Measurements from ENCODE around the gene PAPOLG.
A peak's percentile ranks its signal among the peaks of the same experiment; 100 is the strongest.

The PAPOLG gene

GRCh38 chr2:60756097-60757087 is at the start of gene PAPOLG:
Gene PAPOLG (plus strand): TSS chr2:60756268. CDS start chr2:60756479, 211 bp downstream.
- DNase-seq (ENCODE audit: low spot score) = peak; percentile 96

- peak; percentile 38 for DNase-seq (ENCODE audit: low spot score)
These were observed 48.2 kb upstream of the PAPOLG start for GRCh38 chr2:60707750-60708371.

DNA sequence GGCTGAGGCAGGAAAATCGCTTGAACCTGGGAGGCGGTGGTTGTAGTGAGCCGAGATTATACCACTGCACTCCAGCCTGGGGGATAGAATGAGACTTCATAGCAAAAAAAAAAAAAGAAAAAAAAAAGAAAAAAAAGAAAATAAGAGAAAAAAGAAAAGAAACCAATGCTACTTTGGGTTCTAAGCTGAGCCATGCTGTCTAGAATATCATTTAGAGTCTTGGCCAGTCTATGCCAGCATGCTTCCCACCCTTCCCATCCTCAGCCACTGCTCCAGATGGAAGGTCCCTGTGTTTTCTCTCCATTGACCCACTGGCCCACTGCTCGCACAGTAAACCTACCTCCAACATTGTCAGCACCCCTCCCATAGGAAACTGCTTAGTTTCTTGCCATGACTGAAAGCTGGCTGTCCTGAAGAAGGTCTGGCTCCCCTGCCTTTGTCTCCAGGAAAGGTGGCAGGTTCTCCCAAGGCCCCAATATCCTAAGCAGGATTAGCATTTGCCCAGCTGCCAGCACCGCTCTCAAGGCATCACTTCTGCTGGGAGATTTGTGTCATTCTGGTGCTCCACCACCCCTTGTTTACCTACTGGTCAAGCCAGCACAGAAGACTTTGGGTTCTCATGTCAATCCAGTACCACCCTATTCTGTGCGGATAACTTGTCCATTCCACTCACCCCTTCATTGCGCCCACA is 47.3 kb upstream of the PAPOLG start:
- no peak for DNase-seq (ENCODE audit: low spot score)

- DNase-seq (ENCODE audit: low spot score) = no peak
These were observed 45.4 kb upstream of the PAPOLG start for GRCh38 chr2:60710707-60711106.

GRCh38 chr2:60715561-60715960 is 40.5 kb upstream of the PAPOLG start:
- DNase-seq (ENCODE audit: low spot score) = no peak

GRCh38 chr2:60717691-60718090 is 38.4 kb upstream of the PAPOLG start:
- no peak for DNase-seq (ENCODE audit: low spot score)

GRCh38 chr2:60719331-60719730 is 36.7 kb upstream of the PAPOLG start:
- no peak for DNase-seq (ENCODE audit: low spot score)

- DNase-seq (ENCODE audit: low spot score) = no peak
These were observed 30.6 kb upstream of the PAPOLG start for GRCh38 chr2:60725466-60725865.

DNA sequence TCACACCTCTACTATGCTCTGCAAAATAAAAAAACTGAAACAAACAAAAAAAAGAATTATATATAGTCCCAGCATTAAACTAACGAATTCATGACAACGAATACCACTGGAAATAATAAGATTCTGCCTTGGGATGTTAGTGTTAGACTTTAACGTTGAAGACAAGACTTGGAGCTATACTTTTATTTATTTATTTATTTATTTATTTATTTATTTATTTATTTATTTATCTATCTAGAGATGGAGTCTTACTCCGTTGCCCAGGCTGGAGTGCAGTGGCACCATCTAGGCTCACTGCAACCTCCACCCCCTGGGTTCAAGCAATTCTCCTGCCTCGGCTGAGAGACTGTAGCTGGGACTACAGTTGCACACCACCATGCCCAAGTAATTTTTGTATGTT is 27.2 kb upstream of the PAPOLG start:
- DNase-seq (ENCODE audit: low spot score) = no peak

DNA sequence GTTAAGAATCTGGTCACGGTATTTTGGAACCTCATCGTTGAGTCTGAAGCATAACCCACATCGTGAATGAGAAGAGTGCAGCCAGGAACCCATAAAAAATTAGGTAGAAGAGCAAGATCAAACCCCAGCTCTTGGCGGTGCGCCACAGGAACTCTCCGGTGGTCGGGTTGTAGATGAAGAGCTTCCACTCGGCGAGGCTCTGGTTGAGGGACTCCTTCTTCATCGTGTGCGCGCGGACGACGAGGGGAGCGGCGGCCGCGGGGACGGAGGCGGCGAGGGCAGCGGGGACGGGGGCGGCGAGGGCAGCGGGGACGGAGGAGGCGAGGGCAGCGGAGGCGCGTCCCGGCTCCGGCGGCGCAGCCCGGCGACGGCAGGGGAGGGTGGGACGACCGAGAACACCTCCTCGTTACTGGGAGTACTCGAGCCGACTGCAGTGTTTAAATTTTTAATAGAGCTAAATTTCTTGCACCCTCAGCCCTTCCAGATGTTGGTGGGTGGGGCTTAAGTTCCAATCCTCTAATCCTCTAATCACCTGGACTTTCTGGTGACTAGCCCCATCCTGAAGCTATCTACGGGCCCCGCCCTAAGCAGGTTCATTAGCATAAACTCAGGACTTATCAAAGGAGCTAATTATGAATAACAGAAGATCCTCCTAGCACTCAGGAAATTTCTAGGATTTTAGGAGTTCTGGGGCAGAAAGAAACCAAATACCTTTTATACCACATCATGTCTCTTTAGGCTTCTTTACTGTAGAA is 20.4 kb upstream of the PAPOLG start:
- no peak for DNase-seq (ENCODE audit: low spot score)

DNA sequence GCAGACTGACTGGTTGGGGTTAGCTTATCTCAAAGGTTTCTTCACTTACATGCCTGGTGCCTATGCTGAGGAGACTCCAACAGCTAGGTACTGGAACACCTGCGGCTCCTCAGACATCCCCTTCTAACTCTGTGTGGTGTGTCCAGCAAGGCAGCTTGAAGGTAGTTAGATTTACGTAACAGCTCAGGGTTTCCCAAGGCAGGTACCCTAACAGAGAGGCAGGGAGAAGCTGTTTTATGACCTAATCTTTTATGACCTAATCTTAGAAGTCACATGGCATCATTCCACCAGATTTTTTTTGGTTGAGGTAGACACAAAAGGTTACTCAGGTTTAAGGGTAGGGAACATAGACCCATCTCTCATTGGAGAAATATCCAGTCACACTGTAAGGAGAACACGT is 17.4 kb upstream of the PAPOLG start:
- no peak for DNase-seq (ENCODE audit: low spot score)

DNA sequence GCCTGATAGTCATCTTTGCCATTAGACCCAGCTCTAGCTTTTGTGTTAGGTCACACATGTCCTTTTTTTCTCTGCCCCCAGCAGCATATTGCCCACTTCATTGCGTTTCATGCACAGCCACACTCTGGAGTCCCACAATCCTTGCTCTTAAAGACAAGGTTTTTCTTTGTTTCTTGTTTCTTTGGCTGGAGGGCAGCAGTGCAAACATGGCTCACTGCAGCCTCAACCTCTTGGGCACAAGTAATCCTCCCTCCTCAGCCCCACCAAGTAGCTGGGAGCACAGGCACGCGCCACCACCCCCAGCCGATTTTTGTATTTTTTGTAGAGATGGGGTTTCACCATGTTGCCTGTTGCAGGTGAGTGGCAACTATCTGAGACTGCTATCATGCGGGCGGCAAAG is 16.9 kb upstream of the PAPOLG start:
- no peak for DNase-seq (ENCODE audit: low spot score)

GRCh38 chr2:60741576-60741975 is 14.5 kb upstream of the PAPOLG start:
- DNase-seq (ENCODE audit: low spot score) = no peak

DNA sequence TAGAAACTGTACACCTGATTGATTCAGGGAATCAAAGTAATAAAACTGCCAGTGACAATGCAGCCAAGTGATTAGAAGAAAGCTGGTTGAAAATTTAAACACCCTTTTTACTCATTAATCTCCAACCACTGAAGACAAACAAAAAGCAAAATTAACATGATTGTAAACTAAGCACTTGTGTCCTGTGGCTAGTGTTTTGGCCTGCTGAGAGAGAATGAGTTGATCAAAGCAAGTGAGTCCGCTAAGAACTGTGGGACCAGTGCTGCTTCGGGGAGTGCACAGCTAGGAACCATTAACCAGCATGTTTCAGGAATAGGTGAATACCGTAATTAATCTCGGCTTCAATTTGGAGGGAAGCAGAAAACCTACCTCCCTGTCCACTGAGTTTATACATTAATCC is 13.6 kb upstream of the PAPOLG start:
- no peak for DNase-seq (ENCODE audit: low spot score)

DNA sequence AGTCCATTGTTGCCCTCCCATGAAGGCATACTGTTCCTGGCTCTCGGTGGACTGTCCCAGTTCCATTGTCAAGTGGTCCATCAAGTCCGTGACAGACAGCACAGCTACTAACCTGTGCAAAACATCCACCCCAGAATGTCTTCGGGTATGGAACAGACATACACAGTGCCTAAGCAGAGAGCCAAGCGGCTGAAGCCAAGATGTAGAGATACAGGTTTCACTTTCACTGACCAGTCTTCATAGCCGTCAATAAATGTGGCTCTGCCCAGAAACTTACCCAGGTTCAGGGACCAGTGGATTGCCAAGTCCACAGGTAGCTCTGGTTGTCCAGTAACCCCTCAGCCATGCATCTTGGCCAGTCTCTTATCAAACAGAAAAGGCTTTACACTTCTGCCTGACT is 10.7 kb upstream of the PAPOLG start:
- no peak for DNase-seq (ENCODE audit: low spot score)

GRCh38 chr2:60745761-60746160 is 10.3 kb upstream of the PAPOLG start:
- no peak for DNase-seq (ENCODE audit: low spot score)

GRCh38 chr2:60746318-60746717 is 9.8 kb upstream of the PAPOLG start:
- no peak for DNase-seq (ENCODE audit: low spot score)

DNA sequence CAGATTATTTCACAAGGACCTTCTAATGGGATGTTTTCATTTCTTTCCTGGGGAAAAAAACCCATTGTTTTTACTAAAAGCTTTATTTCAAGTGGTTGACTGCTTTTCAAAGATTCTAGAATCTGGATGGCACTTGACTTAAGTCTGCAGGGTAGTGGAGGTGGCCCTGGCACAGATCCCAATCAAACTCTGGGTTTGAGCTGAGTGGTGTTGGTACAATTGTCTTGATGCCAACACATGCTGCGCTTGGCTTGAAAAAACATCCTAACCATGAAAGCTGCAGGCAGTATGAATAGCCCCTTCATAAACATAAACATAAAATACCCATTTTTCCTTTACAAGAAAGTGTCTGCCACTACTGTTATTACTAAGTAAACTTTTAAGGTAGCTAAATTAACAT is 3.6 kb downstream of the PAPOLG start:
- no peak for DNase-seq (ENCODE audit: low spot score)

- no peak for DNase-seq (ENCODE audit: low spot score)
These were observed 8.9 kb downstream of the PAPOLG start for GRCh38 chr2:60764736-60765534.

- no peak for DNase-seq (ENCODE audit: low spot score)
These were observed 10.2 kb downstream of the PAPOLG start for GRCh38 chr2:60766283-60766682.

GRCh38 chr2:60771508-60771907 is 15.4 kb downstream of the PAPOLG start:
- DNase-seq (ENCODE audit: low spot score) = no peak

Measured in activated CD4-positive, alpha-beta T cell treated with anti-CD3 and anti-CD28 coated beads, Interleukin-2, Interleukin-4, amounts not matched to agents 100 ng/mL and 50 ng/mL, durations not matched to agents 16 hours and 8 hours (primary cell).